SKM-1 (cell line): ENCODE measurements around the gene PRR35.
A peak's percentile ranks its signal among the peaks of the same experiment; 100 is the strongest.

Experiments used
- DNase-seq: peaks from one replicate; lab custom pipeline; 2025; ENCODE audit not compliant: unreplicated experiment; lab: John Stamatoyannopoulos, UW

The PRR35 gene

GRCh38 chr16:561957-562938 is 2.1 kb downstream of the PRR35 start:
- no peak for DNase-seq

GRCh38 chr16:563072-563644 is 3.0 kb downstream of the PRR35 start:
- no peak for DNase-seq

- no peak for DNase-seq
Measured at GRCh38 chr16:564690-565418, 4.7 kb downstream of the PRR35 start.

- DNase-seq = no peak
Measured at GRCh38 chr16:565419-566330, 5.5 kb downstream of the PRR35 start.

GRCh38 chr16:566475-567372 is 6.5 kb downstream of the PRR35 start, which contains the start of gene NHLRC4:
TSS of gene NHLRC4 (plus strand) at chr16:567005. CDS start at chr16:568048, 1,043 bp downstream.
- peak; percentile 12 for DNase-seq

- DNase-seq = no peak
Measured at GRCh38 chr16:567373-568256, 7.4 kb downstream of the PRR35 start.

GRCh38 chr16:568401-569258 is 8.4 kb downstream of the PRR35 start:
- DNase-seq = no peak

- peak; percentile 13 for DNase-seq
Measured at GRCh38 chr16:569445-570254, 9.5 kb downstream of the PRR35 start, which contains the start of gene PIGQ. TSS of gene PIGQ (plus strand) at chr16:569968. CDS start at chr16:574075, 4,107 bp downstream.

- no peak for DNase-seq
Measured at GRCh38 chr16:572865-573650, 12.9 kb downstream of the PRR35 start.

- no peak for DNase-seq
Measured at GRCh38 chr16:574021-574760, 14.0 kb downstream of the PRR35 start.

GRCh38 chr16:575354-576196 is 15.4 kb downstream of the PRR35 start:
- no peak for DNase-seq

GRCh38 chr16:576197-576822 is 16.1 kb downstream of the PRR35 start:
- no peak for DNase-seq

GRCh38 chr16:576823-577201 is 16.6 kb downstream of the PRR35 start:
- no peak for DNase-seq

GRCh38 chr16:577796-578195 is 17.6 kb downstream of the PRR35 start:
- DNase-seq = no peak
